GM18873 (cell line): ENCODE results near the gene ARHGAP24.
"Not testable (repeated sequence)": the region's sequence is repeated elsewhere in the genome, so short reads cannot be mapped to it uniquely, and the experiment has no call there.

ENCODE experiments used
- ATAC-seq: cut with Tn5 transposase; IDR thresholded peaks from one replicate; pipeline ENCODE4 v1.9.1; 2021; ENCODE audit warnings: mild to moderate bottlenecking, moderate library complexity, moderate number of reproducible peaks; ENCODE audit not compliant: unreplicated experiment, low FRiP score

Gene ARHGAP24

DNA sequence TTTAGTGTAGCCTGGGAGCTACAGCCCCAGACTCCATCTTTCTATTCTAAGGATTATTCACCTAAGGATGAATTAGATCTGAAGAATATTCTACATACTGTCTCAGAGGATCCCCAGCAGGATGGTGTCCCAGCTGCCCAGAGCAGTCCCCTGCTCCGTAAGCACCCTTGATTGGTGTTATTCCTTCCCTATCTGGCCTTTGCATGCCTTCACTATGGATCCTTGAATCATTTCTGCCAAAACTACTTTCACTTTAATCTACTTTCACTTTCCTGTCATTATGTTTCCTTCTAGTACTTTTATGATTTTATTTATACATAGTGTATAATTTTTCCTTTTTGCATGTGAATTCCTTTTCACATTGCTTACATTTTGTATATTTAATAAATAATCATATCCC lies 39.2 kb downstream of the ARHGAP24 start:
- no peak for ATAC-seq

DNA sequence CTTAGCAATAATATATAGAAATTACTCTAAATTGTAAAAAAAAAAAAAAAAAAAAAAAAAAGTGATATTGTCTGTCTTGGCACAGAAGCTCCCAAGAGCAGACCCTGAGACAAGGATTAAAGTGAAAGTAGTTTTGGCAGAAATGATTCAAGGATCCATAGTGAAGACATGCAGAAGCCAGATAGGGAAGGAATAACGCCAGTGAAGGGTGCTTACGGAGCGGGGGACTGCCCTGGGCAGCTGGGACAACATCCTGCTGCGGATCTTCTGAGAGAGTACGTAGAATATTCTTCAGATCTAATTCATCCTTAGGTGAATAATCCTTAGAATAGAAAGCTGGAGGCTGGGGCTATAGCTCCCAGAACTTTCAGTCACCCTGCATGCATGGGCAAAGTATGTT lies 39.8 kb downstream of the ARHGAP24 start:
- no peak for ATAC-seq

- no peak for ATAC-seq
Observed at GRCh38 chr4:85515701-85516100, 40.8 kb downstream of the ARHGAP24 start.

DNA sequence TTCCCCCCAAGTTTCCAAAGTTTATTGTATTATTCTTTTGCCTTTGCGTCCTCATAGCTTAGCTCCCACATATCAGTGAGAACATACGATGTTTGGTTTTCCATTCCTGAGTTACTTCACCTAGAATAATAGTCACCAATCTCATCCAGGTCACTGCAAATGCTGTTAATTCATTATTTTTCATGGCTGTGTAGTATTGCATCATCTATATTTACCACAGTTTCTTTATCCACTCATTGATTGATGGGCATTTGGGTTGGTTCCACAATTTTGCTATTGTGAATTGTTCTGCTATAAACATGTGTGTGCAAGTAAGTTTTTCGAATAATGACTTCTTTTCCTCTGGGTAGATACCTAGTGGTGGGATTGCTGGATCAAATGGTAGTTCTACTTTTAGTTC lies 43.6 kb downstream of the ARHGAP24 start:
- ATAC-seq = not testable (repeated sequence)

GRCh38 chr4:85520765-85521749 lies 46.1 kb downstream of the ARHGAP24 start:
- ATAC-seq = no peak

- no peak for ATAC-seq
Observed at GRCh38 chr4:85522277-85522676, 47.3 kb downstream of the ARHGAP24 start.

DNA sequence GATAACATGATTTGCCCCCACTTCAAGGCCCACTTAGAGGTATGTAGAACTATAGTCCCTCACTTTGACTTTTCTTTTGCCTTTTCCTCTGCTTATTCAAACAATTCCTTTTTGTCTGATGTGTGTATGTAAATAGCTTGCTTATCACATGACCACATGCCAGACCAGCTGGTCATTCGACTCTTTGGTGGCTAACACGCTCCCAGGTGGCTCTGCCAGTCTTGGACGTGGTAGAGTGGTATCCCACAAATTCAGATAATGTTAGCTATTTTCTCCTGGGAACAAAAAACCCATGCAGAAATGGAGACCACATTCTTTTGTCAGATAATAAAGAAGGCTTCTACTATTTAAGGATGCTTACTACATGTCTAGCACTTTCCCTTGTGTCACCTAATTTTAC lies 47.9 kb downstream of the ARHGAP24 start:
- ATAC-seq = no peak

- ATAC-seq = no peak
Observed at GRCh38 chr4:85527815-85528214, 52.9 kb downstream of the ARHGAP24 start.

DNA sequence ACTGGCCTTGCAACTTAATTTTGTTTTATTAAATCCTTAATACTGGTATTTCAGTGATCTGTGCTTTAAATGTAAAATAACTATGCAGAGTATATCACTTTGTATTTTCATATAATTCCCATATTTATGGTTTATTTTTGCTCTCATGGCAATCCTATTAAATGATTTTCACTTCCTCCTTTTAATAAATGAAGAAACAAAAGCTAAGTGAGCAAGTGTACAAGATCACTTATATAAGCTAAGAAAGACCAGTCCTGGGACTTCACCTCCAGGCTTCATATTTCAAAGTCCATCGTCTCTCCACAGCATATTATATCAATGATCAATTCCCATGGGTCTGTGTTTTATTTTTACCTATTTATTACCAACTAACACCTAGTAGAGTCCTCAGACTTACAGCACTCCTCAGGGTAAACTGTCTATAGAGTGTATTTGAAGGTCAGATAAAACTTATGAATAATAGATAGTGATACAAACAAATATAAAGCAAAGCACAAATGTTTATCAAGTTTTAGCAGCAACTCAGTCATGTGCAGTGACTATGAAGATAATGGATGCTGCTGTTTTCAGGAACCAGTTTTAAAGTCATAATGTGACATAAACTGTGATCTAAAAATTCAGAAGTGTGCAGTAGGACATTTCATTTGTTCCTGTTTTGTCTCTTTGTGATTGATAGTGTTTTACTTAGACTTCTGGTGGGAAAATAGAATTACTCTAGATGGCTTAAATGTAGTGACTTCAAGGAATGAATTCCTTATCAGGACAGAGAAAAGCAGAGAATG lies 56.8 kb downstream of the ARHGAP24 start:
- ATAC-seq = no peak

DNA sequence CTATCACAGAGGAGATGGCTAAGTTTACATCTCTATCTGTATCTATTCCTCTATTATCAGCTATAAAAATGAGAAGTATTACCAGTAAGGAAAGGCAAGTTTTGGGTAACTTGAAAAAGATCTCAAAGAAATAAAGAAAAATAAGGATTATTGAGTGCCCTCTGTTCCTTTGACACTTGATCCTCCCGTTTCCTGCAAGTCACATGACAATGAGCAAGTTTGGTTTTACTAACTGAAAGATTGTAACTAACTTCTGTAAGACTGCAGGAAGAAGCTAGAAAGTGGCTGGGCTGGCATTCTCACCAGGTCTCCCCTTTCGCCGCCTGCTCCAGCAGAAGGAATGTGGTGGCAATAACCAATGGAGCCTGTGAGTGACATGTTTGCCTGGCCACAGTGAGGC lies 59.2 kb downstream of the ARHGAP24 start:
- ATAC-seq = no peak

- no peak for ATAC-seq
Observed at GRCh38 chr4:85543832-85544231, 68.9 kb downstream of the ARHGAP24 start.

- no peak for ATAC-seq
Observed at GRCh38 chr4:85544751-85545150, 69.8 kb downstream of the ARHGAP24 start.

- no peak for ATAC-seq
Observed at GRCh38 chr4:85548116-85548515, 73.2 kb downstream of the ARHGAP24 start.

DNA sequence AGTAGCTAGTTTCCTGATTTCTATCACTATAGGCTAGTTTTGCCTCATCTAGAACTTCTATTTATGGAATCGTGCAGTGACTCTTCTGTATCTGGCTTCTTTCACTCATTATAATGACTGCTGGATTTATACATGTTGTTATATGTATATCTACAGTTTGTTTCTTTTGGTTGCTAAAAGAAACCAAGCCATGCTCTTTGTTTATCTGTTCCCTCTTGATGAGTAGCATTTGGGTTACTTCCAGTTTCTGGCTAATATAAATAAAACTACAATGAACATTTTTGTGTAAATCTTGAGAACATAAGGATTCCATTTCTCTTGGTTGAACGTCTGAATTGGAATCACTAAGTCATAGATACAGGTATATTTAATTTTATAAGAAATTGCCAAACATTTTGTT lies 73.9 kb downstream of the ARHGAP24 start:
- ATAC-seq = no peak

DNA sequence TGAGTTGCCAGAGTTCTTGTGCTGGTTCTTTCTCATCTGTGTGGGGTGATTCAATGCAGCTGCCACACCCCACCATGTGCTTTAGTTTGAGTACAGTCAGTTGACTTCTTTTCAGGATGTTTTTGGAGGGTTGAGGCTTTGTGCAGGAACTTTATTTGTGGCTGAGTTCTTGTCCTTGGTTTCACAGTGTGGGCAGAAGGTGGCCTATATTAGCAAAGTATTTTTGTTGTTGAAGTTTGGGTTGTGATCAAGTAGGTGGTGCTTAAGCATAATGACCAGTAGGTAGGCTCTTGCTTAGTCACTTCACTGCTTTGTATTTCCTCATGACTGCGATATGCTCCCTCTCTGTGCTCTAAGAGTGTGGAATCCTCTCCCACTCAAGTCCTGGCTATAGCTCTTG lies 80.3 kb downstream of the ARHGAP24 start:
- no peak for ATAC-seq

- peak; percentile 37 for ATAC-seq
Observed at GRCh38 chr4:85556283-85556682, 81.3 kb downstream of the ARHGAP24 start.

DNA sequence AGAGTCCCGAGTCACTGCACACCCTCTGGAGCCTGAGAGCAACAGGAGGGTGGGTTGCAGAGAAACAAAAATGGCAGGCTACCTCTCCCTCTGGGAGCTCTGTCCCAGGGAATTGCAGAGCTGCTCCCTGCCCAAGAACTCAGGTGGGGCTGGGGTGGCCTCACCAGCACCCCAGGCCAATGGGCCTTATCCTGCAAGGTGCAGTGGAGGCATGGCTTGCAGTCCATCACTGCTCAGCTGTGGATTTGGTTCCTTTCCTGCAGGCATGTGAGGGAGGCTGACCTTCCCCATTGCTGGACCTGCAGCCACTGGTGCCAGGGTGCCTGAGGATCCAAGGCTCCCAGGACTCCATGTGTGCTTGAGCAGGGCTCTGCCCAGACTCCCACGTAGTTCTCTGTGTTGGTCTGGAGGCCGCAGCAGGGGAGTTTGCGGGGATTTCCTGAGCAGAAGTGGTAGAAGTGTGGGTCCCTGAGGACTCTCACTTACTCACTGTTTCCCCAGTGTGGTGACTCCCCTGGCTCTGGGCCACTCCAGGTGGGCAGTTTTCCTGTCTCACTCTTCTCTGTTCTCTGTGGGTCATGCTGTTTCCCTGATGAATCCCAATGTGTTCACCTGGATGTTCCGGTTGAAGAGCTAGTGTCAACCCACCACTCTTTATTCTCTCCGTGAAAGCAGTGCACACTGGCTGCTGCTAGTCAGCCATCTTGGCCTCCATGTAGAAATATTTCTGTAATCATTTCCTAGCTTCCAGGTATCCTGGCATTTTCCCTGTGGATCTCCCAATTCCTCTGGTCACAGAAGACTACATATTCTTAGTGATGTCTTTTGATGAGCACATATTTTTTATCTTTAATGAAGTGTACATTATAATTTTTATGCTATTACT lies 82.3 kb downstream of the ARHGAP24 start:
- peak; percentile 94 for ATAC-seq

GRCh38 chr4:85565761-85566480 lies 91.0 kb downstream of the ARHGAP24 start:
- ATAC-seq = no peak

GRCh38 chr4:85569730-85570299 lies 94.9 kb downstream of the ARHGAP24 start:
- ATAC-seq = no peak
